ENCODE data around the gene EID3. TPM values are rescaled to one million over a fixed set of nuclear protein-coding genes. Genes with fewer than 3 reads are reported as not detected.

The EID3 gene
- total and polyA plus RNA-seq, 12 donors = 0.48 to 1.8 (median 1.0) TPM

GRCh38 chr12:104275689-104276088, 27.9 kb upstream of the EID3 start:
- H3K36me3 ChIP-seq = no peaks in the 10 kb centered on the region
- no peak for ATAC-seq
- no peak overlapping the region for H3K27ac ChIP-seq
- DNase-seq = no peak
- H3K4me1 ChIP-seq = peaks cover 0 to 10% (median 0%) of the 10 kb centered on the region in 9 donors
- intact Hi-C loops (cut with DNase I) = no loop called here
- no peak for TF ChIP-seq CTCF (IDR thresholded peaks at IDR 0.05)
- no peak overlapping the region for H3K4me3 ChIP-seq
- 70 to 74% methylated on average over 5 of the region's 5 CpGs for WGBS, 2 donors
- no peaks in the 10 kb centered on the region for H3K27me3 ChIP-seq
- H3K9me3 ChIP-seq = no peaks in the 10 kb centered on the region

- WGBS, 2 donors = 60 to 81% methylated on average over 8 of the region's 8 CpGs
- Histone ChIP-seq H3K27ac (no peak overlapping the region), H3K4me3 (no peak overlapping the region), H3K27me3 (no peaks in the 10 kb centered on the region), H3K9me3 (no peaks in the 10 kb centered on the region), H3K4me1 (peaks cover 0 to 10% (median 0%) of the 10 kb centered on the region in 9 donors), H3K36me3 (no peaks in the 10 kb centered on the region)
- DNase-seq (no peak), ATAC-seq (peak in 4 of 8 donors; percentile 16 to 42 (median 29))
- intact Hi-C loops (cut with DNase I) = no loop called here
- TF ChIP-seq CTCF (IDR thresholded peaks at IDR 0.05) = no peak
Observed at GRCh38 chr12:104276273-104277131, 27.0 kb upstream of the EID3 start.

GRCh38 chr12:104279164-104279563, 24.4 kb upstream of the EID3 start:
- ATAC-seq = no peak
- no peak for TF ChIP-seq CTCF (IDR thresholded peaks at IDR 0.05)

GRCh38 chr12:104280111-104280510, 23.4 kb upstream of the EID3 start:
- TF ChIP-seq CTCF (IDR thresholded peaks at IDR 0.05) = no peak
- peaks cover 0 to 10% (median 0%) of the 10 kb centered on the region in 9 donors for H3K4me1 ChIP-seq
- H3K9me3 ChIP-seq = no peaks in the 10 kb centered on the region
- H3K36me3 ChIP-seq = no peaks in the 10 kb centered on the region
- H3K4me3 ChIP-seq = no peak overlapping the region
- intact Hi-C loops (cut with DNase I) = loop anchor here in 1 of 10 donors (10.0 kb wide), 1 partner anchor 55 kb away; no protein-coding TSS in a partner anchor
- no peak for ATAC-seq
- WGBS, 2 donors = 92 to 100% methylated on average over 1 of the region's 1 CpG
- no peak overlapping the region for H3K27ac ChIP-seq
- H3K27me3 ChIP-seq = no peaks in the 10 kb centered on the region
- DNase-seq = no peak

More at GRCh38 chr12:104279164-104279563, 24.4 kb upstream of the EID3 start:
- Histone ChIP-seq H3K27ac (no peak overlapping the region), H3K9me3 (no peaks in the 10 kb centered on the region), H3K4me3 (no peak overlapping the region), H3K4me1 (peaks cover 0 to 10% (median 0%) of the 10 kb centered on the region in 9 donors), H3K36me3 (no peaks in the 10 kb centered on the region), H3K27me3 (no peaks in the 10 kb centered on the region)
- DNase-seq = no peak
- intact Hi-C loops (cut with DNase I) = no loop called here
